PC-9 (cell line): ENCODE measurements around the gene LSP1.

Experiments
- EZH2 ChIP-seq: fragments of 200-600 bp; sonication (generic); IDR thresholded peaks from 2 replicates; pipeline ENCODE4 v1.8.0; 2017; ENCODE audit warnings: antibody characterized with exemption, low read depth
- TF ChIP-seq, protein P1 (sequence below): fragments of 200-600 bp; sonication (generic); conservative IDR thresholded peaks from 2 replicates; pipeline ENCODE4 v1.6.1; 2017; ENCODE audit warnings: mixed run types, antibody characterized with exemption, mild to moderate bottlenecking, moderate library complexity

DNA sequence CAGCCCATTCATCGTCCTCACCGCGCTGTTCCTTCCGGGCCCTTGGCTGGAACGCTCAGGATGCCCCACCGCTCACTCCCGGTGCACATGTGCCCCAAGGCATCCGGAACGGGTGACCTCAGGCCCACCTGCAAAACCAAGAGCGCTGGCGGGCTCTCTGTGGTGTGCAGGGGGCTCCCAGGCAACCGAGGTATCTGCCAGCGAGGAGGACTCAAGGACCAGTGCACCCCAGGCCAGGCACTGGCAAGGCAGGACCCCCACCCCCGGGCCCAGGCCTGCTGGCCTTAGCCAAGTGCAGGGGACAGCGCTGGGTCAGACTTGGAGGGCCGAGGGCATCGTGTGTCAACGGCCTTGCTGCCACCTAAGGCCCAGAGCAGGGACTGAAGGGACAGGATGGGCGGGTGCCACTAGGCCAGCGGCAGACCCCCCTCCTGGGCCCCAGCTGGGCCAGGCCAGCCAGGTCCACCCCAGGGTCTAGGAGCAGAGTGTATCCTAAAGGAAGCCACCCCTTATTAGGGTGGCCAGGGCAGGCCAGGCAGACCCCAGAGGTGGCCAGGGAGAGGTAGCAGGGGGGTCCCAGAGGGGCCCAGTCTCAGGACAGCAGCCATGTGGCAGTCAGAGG is 75.1 kb downstream of the LSP1 start:
- TF ChIP-seq, protein P1, sequence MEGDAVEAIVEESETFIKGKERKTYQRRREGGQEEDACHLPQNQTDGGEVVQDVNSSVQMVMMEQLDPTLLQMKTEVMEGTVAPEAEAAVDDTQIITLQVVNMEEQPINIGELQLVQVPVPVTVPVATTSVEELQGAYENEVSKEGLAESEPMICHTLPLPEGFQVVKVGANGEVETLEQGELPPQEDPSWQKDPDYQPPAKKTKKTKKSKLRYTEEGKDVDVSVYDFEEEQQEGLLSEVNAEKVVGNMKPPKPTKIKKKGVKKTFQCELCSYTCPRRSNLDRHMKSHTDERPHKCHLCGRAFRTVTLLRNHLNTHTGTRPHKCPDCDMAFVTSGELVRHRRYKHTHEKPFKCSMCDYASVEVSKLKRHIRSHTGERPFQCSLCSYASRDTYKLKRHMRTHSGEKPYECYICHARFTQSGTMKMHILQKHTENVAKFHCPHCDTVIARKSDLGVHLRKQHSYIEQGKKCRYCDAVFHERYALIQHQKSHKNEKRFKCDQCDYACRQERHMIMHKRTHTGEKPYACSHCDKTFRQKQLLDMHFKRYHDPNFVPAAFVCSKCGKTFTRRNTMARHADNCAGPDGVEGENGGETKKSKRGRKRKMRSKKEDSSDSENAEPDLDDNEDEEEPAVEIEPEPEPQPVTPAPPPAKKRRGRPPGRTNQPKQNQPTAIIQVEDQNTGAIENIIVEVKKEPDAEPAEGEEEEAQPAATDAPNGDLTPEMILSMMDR: no peak
- no peak for TF ChIP-seq EZH2
